Esophagus squamous epithelium (tissue), 5 donors: ENCODE data around the gene DGKD. TPM values are rescaled to one million over a fixed set of nuclear protein-coding genes. Genes with fewer than 3 reads are reported as not detected.

Source experiments
- DNase-seq: peaks from one replicate; lab custom pipeline; 2025; lab: John Stamatoyannopoulos, UW
- H3K27ac ChIP-seq, 4 donors: fragments of 200-600 bp; sonication (generic); one replicate each; pipeline ENCODE4 v1.5.1; 2016 to 2019; ENCODE audit warnings: mild to moderate bottlenecking in 1 of 4
- H3K27me3 ChIP-seq, 4 donors: fragments of 200-600 bp; sonication (generic); 1 replicate in 3 of 4; 2 replicates in 1 of 4; pipeline versions ENCODE4 v1.5.1 to v1.6.0; 2017 to 2021; ENCODE audit warnings: antibody characterized with exemption in 1 of 4
- H3K36me3 ChIP-seq, 3 donors: fragments of 200-600 bp; sonication (generic); one replicate each; pipeline ENCODE4 v1.5.1; 2016 to 2019
- H3K4me1 ChIP-seq, 3 donors: fragments of 200-600 bp; sonication (generic); one replicate each; pipeline ENCODE4 v1.5.1; 2017 to 2019
- H3K4me3 ChIP-seq, 4 donors: fragments of 200-600 bp; sonication (generic); 1 replicate in 3 of 4; 2 replicates in 1 of 4; pipeline ENCODE4 v1.5.1; 2016 to 2019; ENCODE audit warnings: mild to moderate bottlenecking in 2 of 4, moderate library complexity in 1 of 4
- H3K9me3 ChIP-seq, 3 donors: fragments of 200-600 bp; sonication (generic); one replicate each; pipeline ENCODE4 v1.5.1; 2016 to 2019
- POLR2A ChIP-seq, 4 donors: fragments of 450-650 bp; IDR thresholded peaks; one replicate each; pipeline ENCODE4 v1.6.1; 2017; ENCODE audit warnings: antibody characterized with exemption in 4 of 4, mild to moderate bottlenecking in 4 of 4, moderate library complexity in 3 of 4
- WGBS, 2 donors: methylation state at CpG; one replicate each; pipeline ENCODE4 v1.1.5; 2018; 5-methylcytosine and 5-hydroxymethylcytosine counted together
- intact Hi-C: fragments of 100-400 bp; cut with DNase I; formaldehyde crosslinking; loops from one replicate; pipeline ENCODE4 v1.15.0; 2022
- total RNA-seq, 4 donors: library from RNA; depleted of rRNA; stranded (reverse); fragments of >200 nt; gene quantifications; one replicate each; pipeline ENCODE4 v1.1.0, GENCODE V29; 2016
- TF ChIP-seq, protein P1 (sequence below), 6 experiments: fragments of 450-650 bp in 4 of 6; fragments of 200-600 bp in 2 of 6; sonication (generic) in 2 of 6; IDR thresholded peaks; one replicate each; pipeline ENCODE4 v1.5.1; 2016 to 2019; ENCODE audit warnings: antibody characterized with exemption in 6 of 6, mild to moderate bottlenecking in 4 of 6, moderate library complexity in 4 of 6
- donor health status: DM: yes; HTN: yes; CAD: no.

DGKD gene
- total RNA-seq, 4 donors from 2014 or later = 2.3 to 10.9 (median 4.2) TPM

DNA sequence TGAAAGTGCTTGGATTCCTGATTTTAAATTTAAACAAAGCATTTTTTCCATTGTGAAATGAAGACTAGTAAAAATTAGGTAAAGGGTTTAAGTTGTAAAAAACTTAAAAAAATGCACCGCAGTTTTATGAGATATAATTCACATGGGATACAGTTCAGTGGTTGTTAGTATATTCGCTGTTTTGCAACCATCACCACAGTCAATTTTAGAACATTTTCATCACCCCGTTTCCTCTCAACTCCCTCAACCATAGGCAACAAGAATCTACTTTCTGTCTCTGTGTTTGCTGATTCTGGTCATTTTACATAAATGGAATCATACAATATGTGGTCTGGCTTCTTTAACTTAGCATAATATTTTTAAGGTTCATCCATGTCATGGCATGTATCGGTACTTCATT lies 4.0 kb downstream of the DGKD start:
- intact Hi-C loops = loop anchor here (10.0 kb wide), 1 partner anchor 86 kb away; no protein-coding TSS in a partner anchor
- no peak overlapping the region for H3K4me3 ChIP-seq

DNA sequence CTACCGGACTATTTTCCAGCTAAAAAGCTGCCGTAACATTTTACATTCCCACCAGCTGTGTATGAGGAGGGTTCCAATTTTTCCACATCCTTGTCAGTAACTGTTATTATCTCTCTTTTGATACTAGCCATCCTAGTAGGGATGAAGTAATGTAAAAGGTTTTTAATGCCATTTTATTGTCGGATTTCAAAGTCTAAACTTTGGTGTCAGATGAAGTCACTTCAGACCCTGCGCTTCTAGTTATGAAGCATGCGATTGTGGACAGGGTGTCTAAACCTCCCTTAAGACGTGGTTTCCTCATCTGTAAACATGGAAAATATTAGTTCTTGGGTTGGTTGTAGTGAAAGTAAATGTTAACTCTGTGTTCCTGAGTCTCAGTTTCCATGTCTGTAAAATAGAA lies 4.7 kb downstream of the DGKD start:
- peaks cover 0 to 6% (median 0%) of the 10 kb centered on the region in 3 donors for H3K36me3 ChIP-seq
- H3K9me3 ChIP-seq = no peaks in the 10 kb centered on the region
- no peak for DNase-seq
- no peak overlapping the region for H3K4me3 ChIP-seq
- TF ChIP-seq, protein P1, sequence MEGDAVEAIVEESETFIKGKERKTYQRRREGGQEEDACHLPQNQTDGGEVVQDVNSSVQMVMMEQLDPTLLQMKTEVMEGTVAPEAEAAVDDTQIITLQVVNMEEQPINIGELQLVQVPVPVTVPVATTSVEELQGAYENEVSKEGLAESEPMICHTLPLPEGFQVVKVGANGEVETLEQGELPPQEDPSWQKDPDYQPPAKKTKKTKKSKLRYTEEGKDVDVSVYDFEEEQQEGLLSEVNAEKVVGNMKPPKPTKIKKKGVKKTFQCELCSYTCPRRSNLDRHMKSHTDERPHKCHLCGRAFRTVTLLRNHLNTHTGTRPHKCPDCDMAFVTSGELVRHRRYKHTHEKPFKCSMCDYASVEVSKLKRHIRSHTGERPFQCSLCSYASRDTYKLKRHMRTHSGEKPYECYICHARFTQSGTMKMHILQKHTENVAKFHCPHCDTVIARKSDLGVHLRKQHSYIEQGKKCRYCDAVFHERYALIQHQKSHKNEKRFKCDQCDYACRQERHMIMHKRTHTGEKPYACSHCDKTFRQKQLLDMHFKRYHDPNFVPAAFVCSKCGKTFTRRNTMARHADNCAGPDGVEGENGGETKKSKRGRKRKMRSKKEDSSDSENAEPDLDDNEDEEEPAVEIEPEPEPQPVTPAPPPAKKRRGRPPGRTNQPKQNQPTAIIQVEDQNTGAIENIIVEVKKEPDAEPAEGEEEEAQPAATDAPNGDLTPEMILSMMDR (IDR thresholded peaks at IDR 0.05) = no peak
- no peak for TF ChIP-seq POLR2A (IDR thresholded peaks at IDR 0.05)
- H3K4me1 ChIP-seq = peaks cover 8 to 27% (median 8%) of the 10 kb centered on the region in 3 donors
- no peak overlapping the region for H3K27ac ChIP-seq
- no peaks in the 10 kb centered on the region for H3K27me3 ChIP-seq
- 80 to 88% methylated on average over 6 of the region's 6 CpGs for WGBS, 2 donors
- intact Hi-C loops = loop anchor here (10.0 kb wide), 1 partner anchor 86 kb away; no protein-coding TSS in a partner anchor

More for the DNA sequence above, 4.0 kb downstream of the DGKD start:
- Histone ChIP-seq H3K9me3 (no peaks in the 10 kb centered on the region), H3K27me3 (peaks cover 0 to 3% (median 0%) of the 10 kb centered on the region in 4 donors), H3K27ac (no peak overlapping the region), H3K4me1 (peaks cover 12 to 33% (median 14%) of the 10 kb centered on the region in 3 donors), H3K36me3 (peaks cover 0 to under 1% (median 0%) of the 10 kb centered on the region in 3 donors)
- 64 to 86% methylated on average over 4 of the region's 4 CpGs for WGBS, 2 donors
- no peak for DNase-seq
- no peak for TF ChIP-seq POLR2A (IDR thresholded peaks at IDR 0.05)
- TF ChIP-seq, protein P1 (IDR thresholded peaks at IDR 0.05) = no peak

DNA sequence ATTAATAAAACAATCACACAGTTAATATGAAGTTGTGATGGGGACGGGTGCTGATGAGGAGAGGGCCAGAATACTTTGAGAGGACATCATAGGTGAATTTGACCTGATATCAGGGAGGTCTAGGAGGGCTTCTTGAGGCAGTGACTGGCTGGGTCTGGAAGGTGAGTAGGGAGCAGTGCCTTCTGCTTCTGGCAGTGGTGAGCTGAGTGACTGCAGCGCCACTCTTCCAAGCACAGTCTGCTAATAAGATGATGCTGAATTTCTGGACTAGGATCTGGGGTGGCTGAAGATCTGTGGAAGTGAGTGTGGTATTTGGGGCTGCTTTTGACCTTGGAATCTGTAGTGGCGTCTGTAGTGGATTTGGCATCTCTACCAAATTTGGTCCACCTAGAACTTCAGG lies 5.5 kb downstream of the DGKD start:
- Histone ChIP-seq H3K36me3 (peaks cover 0 to 8% (median 0%) of the 10 kb centered on the region in 3 donors), H3K27me3 (no peaks in the 10 kb centered on the region), H3K27ac (no peak overlapping the region), H3K4me1 (peaks cover 6 to 25% (median 8%) of the 10 kb centered on the region in 3 donors), H3K4me3 (no peak overlapping the region), H3K9me3 (no peaks in the 10 kb centered on the region)
- no peak for DNase-seq
- TF ChIP-seq, protein P1 (IDR thresholded peaks at IDR 0.05) = no peak
- no peak for TF ChIP-seq POLR2A (IDR thresholded peaks at IDR 0.05)
- intact Hi-C loops = loop anchor here (10.0 kb wide), 1 partner anchor 85 kb away; no protein-coding TSS in a partner anchor
- 83 to 90% methylated on average over 3 of the region's 3 CpGs for WGBS, 2 donors

DNA sequence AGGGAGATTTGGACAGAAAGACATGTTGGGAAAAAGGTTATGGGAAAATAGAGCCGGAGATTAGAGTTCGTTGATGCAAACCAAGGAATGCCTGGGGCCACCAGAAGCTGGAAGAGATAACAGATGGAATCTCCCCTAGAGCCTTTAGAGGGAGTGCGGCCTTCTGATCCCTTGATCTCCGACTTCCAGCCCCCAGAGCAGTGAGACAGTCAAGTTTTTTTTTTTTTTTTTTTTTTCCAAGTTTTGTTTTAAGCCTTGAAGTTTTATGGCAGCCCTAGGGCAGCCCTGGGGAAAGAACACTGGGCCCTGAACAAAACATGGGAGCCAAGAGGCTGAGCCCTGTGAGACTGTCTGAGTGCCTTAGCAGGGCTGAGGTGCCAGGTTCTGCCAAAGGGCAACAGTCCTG lies 6.5 kb downstream of the DGKD start:
- peaks cover 0 to 8% (median 0%) of the 10 kb centered on the region in 3 donors for H3K36me3 ChIP-seq

DNA sequence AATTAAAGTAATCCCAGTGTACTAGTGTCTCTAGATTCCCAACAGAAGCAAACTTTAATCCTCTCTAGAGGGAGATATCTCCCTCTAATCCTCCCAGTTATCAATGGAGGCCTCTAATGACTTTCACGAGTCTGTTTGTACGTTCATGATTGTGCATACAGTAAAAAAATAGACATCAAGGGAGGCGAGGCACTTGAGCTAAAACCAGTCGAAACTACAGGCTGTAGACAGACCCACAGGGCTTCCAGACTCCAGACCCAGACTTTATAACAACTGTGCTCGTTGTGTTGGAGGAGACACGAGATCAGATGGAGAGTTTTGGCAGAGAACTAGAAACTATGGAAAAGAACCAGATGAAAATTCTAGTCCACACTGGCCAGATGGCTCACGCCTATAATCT lies 7.0 kb downstream of the DGKD start:
- peaks cover 0 to 10% (median 3%) of the 10 kb centered on the region in 3 donors for H3K4me1 ChIP-seq
- peaks cover 0 to 8% (median 0%) of the 10 kb centered on the region in 3 donors for H3K36me3 ChIP-seq
- no peak overlapping the region for H3K4me3 ChIP-seq
- no peaks in the 10 kb centered on the region for H3K9me3 ChIP-seq
- DNase-seq = no peak
- WGBS, 2 donors = 78 to 82% methylated on average over 7 of the region's 7 CpGs
- H3K27me3 ChIP-seq = no peaks in the 10 kb centered on the region
- H3K27ac ChIP-seq = no peak overlapping the region
- TF ChIP-seq, protein P1 (IDR thresholded peaks at IDR 0.05) = no peak
- no peak for TF ChIP-seq POLR2A (IDR thresholded peaks at IDR 0.05)
- intact Hi-C loops = no loop called here

More for the DNA sequence above, 6.5 kb downstream of the DGKD start:
- no peak for TF ChIP-seq POLR2A (IDR thresholded peaks at IDR 0.05)
- TF ChIP-seq, protein P1 (IDR thresholded peaks at IDR 0.05) = no peak
- 64 to 90% methylated on average over 4 of the region's 4 CpGs for WGBS, 2 donors
- no peak for DNase-seq
- intact Hi-C loops = no loop called here
- H3K27ac ChIP-seq = no peak overlapping the region
- H3K27me3 ChIP-seq = no peaks in the 10 kb centered on the region
- H3K9me3 ChIP-seq = no peaks in the 10 kb centered on the region
- H3K4me1 ChIP-seq = peaks cover 3 to 15% (median 6%) of the 10 kb centered on the region in 3 donors
- H3K4me3 ChIP-seq = no peak overlapping the region
